Mesodermal cell (in vitro differentiated cells): ENCODE measurements around the gene STS.

ENCODE experiments used
- H3K27ac ChIP-seq: 2 replicates; pipeline ENCODE4 v1.7.0; 2013; ENCODE audit warnings: mild to moderate bottlenecking, low read depth, low read length, moderate library complexity; ENCODE audit not compliant: severe bottlenecking
- H3K36me3 ChIP-seq: 2 replicates; pipeline ENCODE4 v1.7.1; 2013; ENCODE audit warnings: mild to moderate bottlenecking, low read length, moderate library complexity; ENCODE audit not compliant: control insufficient read depth, insufficient read depth
- H3K4me1 ChIP-seq: one replicate; pipeline ENCODE4 v1.7.1; 2013; ENCODE audit warnings: mild to moderate bottlenecking, low read length; ENCODE audit not compliant: insufficient read depth, control insufficient read depth, poor library complexity, severe bottlenecking
- H3K4me3 ChIP-seq: 2 replicates; pipeline ENCODE4 v1.7.0; 2013; ENCODE audit warnings: low read length, control low read depth, mild to moderate bottlenecking; ENCODE audit not compliant: insufficient read depth, poor library complexity, severe bottlenecking; ENCODE audit errors: extremely low read depth
- H3K9me3 ChIP-seq: 2 replicates; pipeline ENCODE4 v1.7.1; 2013; ENCODE audit warnings: mild to moderate bottlenecking, low read length, moderate library complexity; ENCODE audit not compliant: control insufficient read depth
- WGBS, 2 experiments: methylation state at CpG; one replicate each; pipeline ENCODE4 v1.1.5; 2013; ENCODE audit warnings: missing lambda C conversion rate in 2 of 2; ENCODE audit not compliant: insufficient coverage in 2 of 2; 5-methylcytosine and 5-hydroxymethylcytosine counted together

STS gene

DNA sequence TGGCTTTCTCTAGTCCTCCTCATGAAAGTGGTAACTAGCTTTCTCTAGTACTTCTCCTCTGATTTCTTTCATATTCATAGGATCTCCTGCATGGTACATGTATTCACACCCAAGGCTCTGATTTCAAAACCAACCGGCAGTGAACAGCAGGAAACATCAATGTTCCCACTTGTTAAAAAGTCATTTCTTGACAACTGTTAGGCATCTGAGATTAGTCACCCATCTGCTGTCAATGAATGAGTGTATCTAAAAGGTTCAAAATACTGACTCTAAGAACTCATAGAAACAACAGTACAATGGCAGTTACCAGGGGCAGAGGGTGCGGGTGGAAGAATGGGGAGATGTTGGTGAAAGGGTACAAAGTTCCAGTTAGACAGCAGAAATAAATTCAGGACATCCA lies 31.9 kb downstream of the STS start:
- no CpG with 5 or more reads among the region's 2 CpGs for WGBS, 2 experiments
- no peak overlapping the region for H3K4me3 ChIP-seq

DNA sequence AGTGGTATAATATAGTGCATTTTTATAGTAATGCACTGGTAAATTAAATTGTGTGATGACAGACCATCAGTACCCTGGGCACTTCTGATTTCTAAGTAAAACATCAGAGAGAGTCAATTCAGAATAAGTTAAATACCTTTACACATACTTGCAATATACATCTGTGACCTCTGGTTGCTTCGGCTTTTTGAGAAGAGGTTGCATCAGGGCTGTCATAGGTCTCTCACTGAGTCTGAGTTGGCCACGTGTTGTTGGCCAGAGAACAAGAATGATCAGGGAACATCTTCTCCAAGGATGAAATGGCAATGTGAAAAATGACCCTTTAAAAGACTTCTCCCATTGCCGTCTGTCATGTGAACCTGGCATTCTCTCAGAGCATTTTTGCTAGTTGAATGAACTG lies 37.3 kb downstream of the STS start:
- 100% methylated on average over 1 of the region's 3 CpGs for WGBS, 2 experiments
- Histone ChIP-seq H3K4me3 (no peak overlapping the region), H3K27ac (no peak overlapping the region), H3K36me3 (no peaks in the 10 kb centered on the region), H3K4me1 (no peaks in the 10 kb centered on the region), H3K9me3 (no peaks in the 10 kb centered on the region)

More for the DNA sequence above, 31.9 kb downstream of the STS start:
- Histone ChIP-seq H3K9me3 (no peaks in the 10 kb centered on the region), H3K27ac (no peak overlapping the region), H3K4me1 (no peaks in the 10 kb centered on the region), H3K36me3 (no peaks in the 10 kb centered on the region)

DNA sequence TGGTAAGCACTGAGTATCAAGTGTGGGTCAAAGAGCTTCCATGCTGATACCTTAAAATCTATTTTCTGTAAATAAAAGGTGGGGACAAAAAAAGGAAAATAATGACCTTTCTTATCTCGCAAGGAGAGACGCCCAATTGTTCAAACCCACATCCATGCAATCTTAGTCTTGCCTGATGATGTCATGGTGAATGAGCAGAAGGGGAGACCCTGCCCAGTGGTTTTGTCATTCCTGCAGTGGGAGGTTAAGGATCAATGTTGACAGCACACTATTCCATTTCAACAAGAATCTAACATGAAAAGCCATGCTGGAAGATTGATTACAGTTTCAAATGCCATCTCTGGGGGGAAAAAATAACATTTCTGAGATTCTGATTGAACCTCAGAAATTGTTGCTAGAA lies 41.2 kb downstream of the STS start:
- Histone ChIP-seq H3K4me3 (no peak overlapping the region), H3K4me1 (no peaks in the 10 kb centered on the region)

DNA sequence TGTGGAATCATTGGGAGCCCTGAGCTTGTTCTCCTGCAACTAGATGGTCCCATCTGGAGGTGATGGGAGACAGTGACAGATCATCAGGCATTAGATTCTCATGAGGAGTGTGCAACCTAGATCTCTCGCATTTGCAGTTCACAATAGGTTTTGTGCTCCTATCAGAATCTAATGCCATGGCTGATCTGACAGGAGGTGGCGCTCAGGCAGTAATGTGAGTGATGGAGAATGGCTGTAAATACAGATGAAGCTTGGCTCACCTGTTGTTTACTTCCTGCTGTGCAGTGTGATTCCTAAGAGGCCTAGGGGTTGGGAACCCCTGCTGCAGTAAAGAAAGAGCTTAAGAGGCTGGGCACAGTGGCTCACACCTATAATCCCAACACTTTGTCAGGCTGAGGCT lies 42.6 kb downstream of the STS start:
- H3K27ac ChIP-seq = no peak overlapping the region
- 80 to 100% methylated on average over 1 of the region's 2 CpGs for WGBS, 2 experiments
- H3K4me3 ChIP-seq = no peak overlapping the region
- H3K36me3 ChIP-seq = no peaks in the 10 kb centered on the region
- H3K4me1 ChIP-seq = no peaks in the 10 kb centered on the region
- no peaks in the 10 kb centered on the region for H3K9me3 ChIP-seq

More for the DNA sequence above, 41.2 kb downstream of the STS start:
- Histone ChIP-seq H3K27ac (no peak overlapping the region), H3K36me3 (no peaks in the 10 kb centered on the region), H3K9me3 (no peaks in the 10 kb centered on the region)
- no CpG with 5 or more reads among the region's 2 CpGs for WGBS, 2 experiments

DNA sequence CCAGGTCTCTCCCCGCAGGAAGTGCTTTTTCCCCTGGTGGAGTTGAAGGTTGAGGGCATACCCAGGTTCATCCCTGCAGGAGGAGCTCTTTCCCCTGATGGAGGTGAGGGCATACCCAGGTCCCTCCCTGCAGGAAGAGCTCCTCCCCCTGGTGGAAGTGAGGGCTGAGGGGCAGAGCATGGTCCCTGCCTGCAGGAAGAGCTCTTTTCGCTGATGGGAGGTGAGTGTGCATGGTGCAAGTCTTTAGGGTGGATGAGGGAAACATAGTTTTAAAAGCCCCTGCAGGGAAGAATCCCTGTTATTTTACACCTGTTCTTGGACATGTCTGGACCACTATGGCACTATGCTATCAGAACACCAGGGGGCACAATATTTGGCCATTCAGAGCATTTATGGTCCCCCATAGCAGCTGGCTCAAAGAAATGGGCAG lies 44.2 kb downstream of the STS start:
- H3K4me1 ChIP-seq = no peaks in the 10 kb centered on the region
- H3K4me3 ChIP-seq = no peak overlapping the region
- H3K27ac ChIP-seq = no peak overlapping the region
- H3K9me3 ChIP-seq = no peaks in the 10 kb centered on the region
- H3K36me3 ChIP-seq = no peaks in the 10 kb centered on the region
- 80 to 83% methylated on average over 1 of the region's 2 CpGs for WGBS, 2 experiments

DNA sequence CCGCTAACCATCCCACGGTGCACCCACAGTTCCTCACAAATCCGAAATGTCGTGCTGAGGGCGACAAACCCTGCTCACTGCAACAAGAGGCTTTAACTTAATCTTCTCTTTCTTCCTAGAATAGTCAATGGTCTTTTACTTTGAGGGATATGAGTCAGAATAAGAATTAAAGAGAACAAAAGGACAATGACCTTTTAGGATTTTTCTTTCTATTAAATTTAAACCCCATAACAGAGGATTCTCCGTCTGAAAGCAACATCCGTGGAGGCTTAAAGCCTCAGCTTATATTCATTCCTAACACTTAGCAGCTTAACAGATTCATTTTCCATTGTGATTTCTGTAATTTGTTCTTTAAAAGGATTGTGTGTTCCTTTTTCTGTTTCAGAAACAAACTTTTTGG lies 45.4 kb downstream of the STS start:
- Histone ChIP-seq H3K9me3 (no peaks in the 10 kb centered on the region), H3K4me3 (no peak overlapping the region), H3K4me1 (no peaks in the 10 kb centered on the region), H3K36me3 (no peaks in the 10 kb centered on the region), H3K27ac (no peak overlapping the region)
- no CpG with 5 or more reads among the region's 7 CpGs for WGBS, 2 experiments

DNA sequence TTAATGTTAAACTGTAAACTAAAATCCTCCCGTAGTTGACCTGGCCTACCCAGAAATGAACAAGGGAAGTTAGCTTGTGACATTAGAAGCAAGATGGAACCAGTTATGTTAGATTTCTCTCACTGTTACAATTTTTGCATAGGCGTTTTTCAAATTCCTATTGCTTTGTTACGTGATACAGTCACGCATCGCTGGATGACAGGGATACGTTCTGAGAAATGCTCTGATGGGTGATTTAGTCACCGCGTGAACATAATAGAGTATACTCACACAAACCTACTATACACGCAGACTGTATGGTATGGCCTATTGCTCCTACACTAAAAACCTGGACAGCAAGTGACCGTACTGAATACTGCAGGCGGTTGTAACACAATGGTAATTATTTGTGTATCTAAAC lies 47.1 kb downstream of the STS start:
- Histone ChIP-seq H3K4me3 (no peak overlapping the region), H3K36me3 (no peaks in the 10 kb centered on the region), H3K4me1 (no peaks in the 10 kb centered on the region), H3K27ac (no peak overlapping the region), H3K9me3 (no peaks in the 10 kb centered on the region)
- no CpG with 5 or more reads among the region's 11 CpGs for WGBS, 2 experiments
